ENCODE data around the gene MAMDC2.

DNA sequence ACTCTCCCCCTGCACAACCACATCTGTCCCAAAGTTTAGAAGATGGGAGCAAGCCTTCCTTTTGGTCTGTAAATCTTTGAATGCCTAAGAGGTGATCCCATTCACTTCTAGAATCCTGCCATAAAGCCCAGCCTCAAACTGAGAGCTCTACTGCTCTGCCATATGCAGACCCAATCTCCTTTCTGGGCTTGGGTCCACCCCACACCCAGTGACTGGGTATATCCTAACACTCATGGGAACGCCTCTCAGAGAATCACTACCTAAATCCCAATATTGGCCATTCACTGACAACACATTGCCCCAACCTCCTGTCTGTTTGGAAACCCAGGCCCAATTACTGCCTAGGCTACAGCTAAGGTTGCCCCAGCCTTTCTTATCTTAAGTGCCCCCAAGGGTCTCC is 90.7 kb downstream of the MAMDC2 start:
- TF ChIP-seq POLR2A (IDR thresholded peaks at IDR 0.05; ENCODE audit: low read depth, low read length) = no peak
- no peak for TF ChIP-seq TAF1 (IDR thresholded peaks at IDR 0.05; ENCODE audit: borderline replicate concordance, low read depth, low read length)
- TF ChIP-seq POLR2AphosphoS5 (IDR thresholded peaks at IDR 0.05; ENCODE audit: low read depth, low read length) = no peak

All from GM12892 (cell line).